HepG2 (cell line): ENCODE results near the gene PACS2. TPM values are rescaled to one million over a fixed set of nuclear protein-coding genes. Genes with fewer than 3 reads are reported as not detected.

ENCODE experiments used
- ATAC-seq: fragments of 200-7000 bp; cut with Tn5 transposase; 3 replicates; pipeline ENCODE4 v1.9.1; 2020; ENCODE audit warnings: mild to moderate bottlenecking, moderate library complexity
- BruUV-seq: library from RNA; stranded (reverse); fragments of 400-500 nt; replicated peaks from 2 replicates; lab custom pipeline; 2021; lab: Mats Ljungman, UMichigan
- CTCF ChIA-PET: fragments of 300-600 bp; formaldehyde crosslinking; extraction: SDS; loops from one replicate; lab custom pipeline; 2021; ENCODE audit warnings: low total read pairs, inconsistent platforms, low intra/inter-chr PET ratio; lab: Yijun Ruan, JAX
- POLR2A ChIA-PET: fragments of 350-600 bp; sonication (Branson Sonifier 250); formaldehyde crosslinking; loops from one replicate; lab custom pipeline; 2020; ENCODE audit warnings: antibody characterized with exemption, inconsistent platforms; lab: Yijun Ruan, JAX
- DNase-seq: peaks from one replicate; pipeline ENCODE4 v3.0.0-alpha.2; 2015; ENCODE audit warnings: low spot score
- FAIRE-seq: peaks from 3 replicates; lab custom pipeline; 2011; peaks lifted over from hg19 to GRCh38; lab: Jason Lieb, UNC
- H2AFZ ChIP-seq: one replicate; pipeline ENCODE4 v1.6.1; 2011; ENCODE audit warnings: low read length, inconsistent platforms
- H3K27ac ChIP-seq: fragments of 300-600 bp; 3 replicates; pipeline ENCODE4 v1.8.0; 2011; ENCODE audit warnings: mixed run types, mild to moderate bottlenecking, mixed read lengths, low read length, inconsistent platforms; ENCODE audit not compliant: insufficient read depth; ENCODE audit errors: extremely low read length
- H3K27me3 ChIP-seq, 2 experiments: fragments of 200-600 bp in 1 of 2; 2 replicates in 1 of 2; 3 replicates in 1 of 2; pipeline versions ENCODE4 v1.6.0 to v1.8.0; 2011; ENCODE audit warnings: low read length in 2 of 2, mild to moderate bottlenecking in 2 of 2, moderate library complexity in 2 of 2, inconsistent platforms in 1 of 2; ENCODE audit not compliant: insufficient read depth in 2 of 2, control insufficient read depth in 1 of 2
- H3K36me3 ChIP-seq, 2 experiments: fragments of 200-600 bp in 1 of 2; replicated peaks in 1 of 2; 2 replicates in 1 of 2; 3 replicates in 1 of 2; pipeline versions ENCODE4 v1.5.1 to v1.8.0; 2011; ENCODE audit warnings: low read length in 2 of 2, inconsistent platforms in 1 of 2; ENCODE audit not compliant: insufficient read depth in 2 of 2, control insufficient read depth in 1 of 2
- H3K4me1 ChIP-seq: 2 replicates; pipeline ENCODE4 v1.5.1; 2012; ENCODE audit warnings: low read length, inconsistent platforms; ENCODE audit not compliant: insufficient read depth
- H3K4me2 ChIP-seq: 2 replicates; pipeline ENCODE4 v1.6.0; 2011; ENCODE audit warnings: low read depth, low read length, inconsistent platforms
- H3K4me3 ChIP-seq, 3 experiments: fragments of 200-600 bp in 1 of 3; sonication (generic), shearing (Covaris generic) in 1 of 3; replicated peaks in 1 of 3; 2 replicates each; pipeline ENCODE4 v1.5.1; 2011 to 2016; ENCODE audit warnings: low read length in 3 of 3, inconsistent platforms in 2 of 3, low read depth in 2 of 3, mild to moderate bottlenecking in 2 of 3, control low read depth in 1 of 3, mixed read lengths in 1 of 3; ENCODE audit not compliant: insufficient read depth in 1 of 3
- H3K79me2 ChIP-seq: one replicate; pipeline ENCODE4 v1.6.1; 2011; ENCODE audit warnings: low read length, inconsistent platforms; ENCODE audit not compliant: insufficient read depth
- H3K9ac ChIP-seq: 2 replicates; pipeline ENCODE4 v1.6.0; 2011; ENCODE audit warnings: mild to moderate bottlenecking, low read depth, low read length, inconsistent platforms; ENCODE audit not compliant: insufficient read depth
- H3K9me3 ChIP-seq: 2 replicates; pipeline ENCODE4 v1.5.1; 2012; ENCODE audit warnings: mild to moderate bottlenecking, low read length
- H4K20me1 ChIP-seq: 2 replicates; pipeline ENCODE4 v1.6.0; 2011; ENCODE audit warnings: inconsistent platforms, mild to moderate bottlenecking, low read length, moderate library complexity; ENCODE audit not compliant: insufficient read depth
- AGO2 ChIP-seq: fragments of 200-400 bp; formaldehyde crosslinking; optimal IDR thresholded peaks from 2 replicates; pipeline ENCODE3; 2017; ENCODE audit warnings: mild to moderate bottlenecking, low read depth, low read length, moderate library complexity
- IKZF1 ChIP-seq: fragments of 450-650 bp; IDR thresholded peaks from 2 replicates; pipeline ENCODE4 v1.7.1; 2016
- POLR2G ChIP-seq: fragments of 200-400 bp; formaldehyde crosslinking; IDR thresholded peaks from 2 replicates; pipeline ENCODE4 v1.6.1; 2018; ENCODE audit warnings: mild to moderate bottlenecking, low read depth, low read length, moderate library complexity
- TCF7L2 ChIP-seq: IDR thresholded peaks from 2 replicates; pipeline ENCODE4 v1.6.1; 2011; ENCODE audit warnings: mild to moderate bottlenecking, low read depth, low read length, moderate library complexity
- ZNF34 ChIP-seq: sonication (generic); formaldehyde crosslinking; IDR thresholded peaks from 2 replicates; pipeline ENCODE4 v1.4.0; 2020; ENCODE audit warnings: mild to moderate bottlenecking, missing genetic modification reagents, borderline replicate concordance
- ZNF766 ChIP-seq: sonication (generic); formaldehyde crosslinking; IDR thresholded peaks from 2 replicates; pipeline ENCODE4 v1.5.0; 2020; ENCODE audit warnings: missing genetic modification reagents, borderline replicate concordance
- WGBS: methylation state at CpG from one replicate; pipeline ENCODE4 v1.1.6; 2017; ENCODE audit warnings: low lambda C conversion rate; 5-methylcytosine and 5-hydroxymethylcytosine counted together
- in situ Hi-C: cut with HindIII; loops from 2 replicates; pipeline ENCODE4 v1.10.0; 2017; ENCODE audit warnings: low pct_unique_long_range_greater_than_20kb; ENCODE audit not compliant: extremely low pct_ligation_motif_present
- intact Hi-C: fragments of 100-400 bp; cut with micrococcal nuclease; formaldehyde crosslinking; loops from one replicate; pipeline ENCODE4 v1.10.0; 2022; ENCODE audit not compliant: unreplicated experiment
- polyA plus RNA-seq, 8 experiments: library from polyadenylated mRNA; depleted of rRNA in 3 of 8; stranded (reverse) in 7 of 8; unstranded in 1 of 8; fragments of >200 nt; fragmentation: Illumina TruSeq in 4 of 8; extraction: Trizol in 4 of 8; gene quantifications; 2 replicates each; pipeline versions ENCODE4 v1.2.1 to v1.2.3, GENCODE V29; 2011 to 2016; ENCODE audit warnings: low read depth in 4 of 8, missing spikeins in 1 of 8, mixed read lengths in 1 of 8; ENCODE audit not compliant: insufficient read depth in 1 of 8
- total RNA-seq, 5 experiments: library from RNA; depleted of rRNA; stranded (reverse); fragments of >200 nt; fragmentation: Illumina TruSeq; extraction: Trizol; gene quantifications; 2 replicates each; pipeline ENCODE4 v1.2.3, GENCODE V29; 2016; ENCODE audit warnings: low read depth in 1 of 5
- TF ChIP-seq, protein P1 (sequence below): sonication (generic); formaldehyde crosslinking; IDR thresholded peaks from 2 replicates; pipeline ENCODE4 v1.5.0; 2020; ENCODE audit warnings: mild to moderate bottlenecking, missing genetic modification reagents, borderline replicate concordance
- TF ChIP-seq, protein P2 (sequence below): sonication (generic); formaldehyde crosslinking; IDR thresholded peaks from 2 replicates; pipeline ENCODE4 v1.4.0; 2020; ENCODE audit warnings: low read depth, mild to moderate bottlenecking, missing genetic modification reagents
- TF ChIP-seq, protein P3 (sequence below): sonication (generic); formaldehyde crosslinking; conservative IDR thresholded peaks from 2 replicates; pipeline ENCODE4 v1.8.0; 2022; ENCODE audit warnings: missing genetic modification reagents

The PACS2 gene
- total and polyA plus RNA-seq, 2 of the 13 experiments (the other 11 are each of a cell fraction or from before 2014, with no cell fraction given) = 23.6 to 27.6 TPM

DNA sequence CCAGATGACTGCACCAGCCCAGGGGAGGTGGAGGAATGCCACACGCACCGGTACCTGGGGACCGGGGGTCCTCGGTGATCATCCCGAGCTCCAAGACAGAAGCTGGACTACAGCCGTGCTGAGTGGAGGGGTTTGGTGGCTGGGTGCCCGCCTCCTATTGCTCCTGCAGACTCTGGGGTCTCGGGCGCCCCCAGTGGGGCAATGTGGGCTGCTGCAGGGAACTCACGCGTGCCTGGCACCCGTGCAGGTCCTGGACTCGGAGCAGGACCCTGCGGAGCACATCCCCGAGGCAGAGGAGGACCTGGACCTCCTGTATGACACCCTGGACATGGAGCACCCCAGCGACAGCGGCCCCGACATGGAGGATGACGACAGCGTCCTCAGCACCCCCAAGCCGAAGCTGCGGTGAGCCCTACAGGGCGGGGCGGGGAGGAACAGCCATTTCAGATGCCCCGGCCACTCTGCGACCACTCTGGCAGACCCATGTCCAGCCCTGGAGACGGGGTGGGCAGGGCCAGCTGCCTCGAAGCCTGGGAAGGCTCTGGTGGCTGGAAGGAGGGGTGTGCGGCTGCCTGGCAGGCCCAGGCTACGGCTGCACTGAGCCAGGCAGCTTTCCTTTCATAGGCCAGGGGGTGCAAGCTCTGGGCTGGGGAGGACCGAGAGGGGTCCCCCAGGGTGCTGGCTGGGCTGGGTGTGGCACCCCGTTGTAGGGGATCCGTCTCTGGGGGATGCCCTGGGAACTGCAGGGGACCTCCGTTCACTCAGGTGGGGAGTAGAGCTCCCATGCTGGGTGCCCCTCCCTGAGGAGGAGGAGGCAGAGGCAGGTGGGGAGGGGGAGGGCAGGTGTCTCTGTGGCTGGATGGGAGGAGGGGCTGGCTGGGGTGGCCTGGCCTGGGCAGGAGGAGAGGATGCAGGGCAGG is 62.2 kb downstream of the PACS2 start:
- H3K27me3 ChIP-seq = no peaks in the 10 kb centered on the region
- H2AFZ ChIP-seq = no peak overlapping the region
- in situ Hi-C loops (loop anchor here (5.0 kb wide), 2 partner anchors 111 to 156 kb away; partner anchors contain the start of gene CRIP1), intact Hi-C loops (no loop called here)
- ChIA-PET POLR2A (no interaction called here), CTCF (no interaction called here)
- no peaks in the 10 kb centered on the region for H3K9me3 ChIP-seq
- H3K4me2 ChIP-seq = no peak overlapping the region
- no peaks in the 10 kb centered on the region for H4K20me1 ChIP-seq
- no peak overlapping the region for H3K9ac ChIP-seq
- H3K79me2 ChIP-seq = no peaks in the 10 kb centered on the region
- no peak for DNase-seq
- no peak overlapping the region for H3K27ac ChIP-seq
- H3K4me1 ChIP-seq = no peaks in the 10 kb centered on the region
- BruUV-seq = no TSS peak
- FAIRE-seq = no peak
- 86% methylated on average over 17 of the region's 34 CpGs for WGBS
- no peaks in the 10 kb centered on the region for H3K36me3 ChIP-seq
- no peak overlapping the region for H3K4me3 ChIP-seq
- peak; percentile 36; the same call in 2 of the 3 replicates for ATAC-seq
- TF ChIP-seq, protein P1, sequence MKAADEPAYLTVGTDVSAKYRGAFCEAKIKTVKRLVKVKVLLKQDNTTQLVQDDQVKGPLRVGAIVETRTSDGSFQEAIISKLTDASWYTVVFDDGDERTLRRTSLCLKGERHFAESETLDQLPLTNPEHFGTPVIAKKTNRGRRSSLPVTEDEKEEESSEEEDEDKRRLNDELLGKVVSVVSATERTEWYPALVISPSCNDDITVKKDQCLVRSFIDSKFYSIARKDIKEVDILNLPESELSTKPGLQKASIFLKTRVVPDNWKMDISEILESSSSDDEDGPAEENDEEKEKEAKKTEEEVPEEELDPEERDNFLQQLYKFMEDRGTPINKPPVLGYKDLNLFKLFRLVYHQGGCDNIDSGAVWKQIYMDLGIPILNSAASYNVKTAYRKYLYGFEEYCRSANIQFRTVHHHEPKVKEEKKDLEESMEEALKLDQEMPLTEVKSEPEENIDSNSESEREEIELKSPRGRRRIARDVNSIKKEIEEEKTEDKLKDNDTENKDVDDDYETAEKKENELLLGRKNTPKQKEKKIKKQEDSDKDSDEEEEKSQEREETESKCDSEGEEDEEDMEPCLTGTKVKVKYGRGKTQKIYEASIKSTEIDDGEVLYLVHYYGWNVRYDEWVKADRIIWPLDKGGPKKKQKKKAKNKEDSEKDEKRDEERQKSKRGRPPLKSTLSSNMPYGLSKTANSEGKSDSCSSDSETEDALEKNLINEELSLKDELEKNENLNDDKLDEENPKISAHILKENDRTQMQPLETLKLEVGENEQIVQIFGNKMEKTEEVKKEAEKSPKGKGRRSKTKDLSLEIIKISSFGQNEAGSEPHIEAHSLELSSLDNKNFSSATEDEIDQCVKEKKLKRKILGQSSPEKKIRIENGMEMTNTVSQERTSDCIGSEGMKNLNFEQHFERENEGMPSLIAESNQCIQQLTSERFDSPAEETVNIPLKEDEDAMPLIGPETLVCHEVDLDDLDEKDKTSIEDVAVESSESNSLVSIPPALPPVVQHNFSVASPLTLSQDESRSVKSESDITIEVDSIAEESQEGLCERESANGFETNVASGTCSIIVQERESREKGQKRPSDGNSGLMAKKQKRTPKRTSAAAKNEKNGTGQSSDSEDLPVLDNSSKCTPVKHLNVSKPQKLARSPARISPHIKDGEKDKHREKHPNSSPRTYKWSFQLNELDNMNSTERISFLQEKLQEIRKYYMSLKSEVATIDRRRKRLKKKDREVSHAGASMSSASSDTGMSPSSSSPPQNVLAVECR (CRISPR knock-in tag) = no peak
- 0 out of 2 replicates have a peak, but pooled peaks have one; percentile 15 for TF ChIP-seq POLR2G
- no peak for TF ChIP-seq ZNF34 (CRISPR knock-in tag)
- peak; percentile 86 for TF ChIP-seq AGO2
- no peak for TF ChIP-seq TCF7L2
- TF ChIP-seq, protein P2, sequence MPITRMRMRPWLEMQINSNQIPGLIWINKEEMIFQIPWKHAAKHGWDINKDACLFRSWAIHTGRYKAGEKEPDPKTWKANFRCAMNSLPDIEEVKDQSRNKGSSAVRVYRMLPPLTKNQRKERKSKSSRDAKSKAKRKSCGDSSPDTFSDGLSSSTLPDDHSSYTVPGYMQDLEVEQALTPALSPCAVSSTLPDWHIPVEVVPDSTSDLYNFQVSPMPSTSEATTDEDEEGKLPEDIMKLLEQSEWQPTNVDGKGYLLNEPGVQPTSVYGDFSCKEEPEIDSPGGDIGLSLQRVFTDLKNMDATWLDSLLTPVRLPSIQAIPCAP (CRISPR knock-in tag) = no peak
- TF ChIP-seq IKZF1 = no peak
- TF ChIP-seq ZNF766 (CRISPR knock-in tag) = no peak
- TF ChIP-seq, protein P3, sequence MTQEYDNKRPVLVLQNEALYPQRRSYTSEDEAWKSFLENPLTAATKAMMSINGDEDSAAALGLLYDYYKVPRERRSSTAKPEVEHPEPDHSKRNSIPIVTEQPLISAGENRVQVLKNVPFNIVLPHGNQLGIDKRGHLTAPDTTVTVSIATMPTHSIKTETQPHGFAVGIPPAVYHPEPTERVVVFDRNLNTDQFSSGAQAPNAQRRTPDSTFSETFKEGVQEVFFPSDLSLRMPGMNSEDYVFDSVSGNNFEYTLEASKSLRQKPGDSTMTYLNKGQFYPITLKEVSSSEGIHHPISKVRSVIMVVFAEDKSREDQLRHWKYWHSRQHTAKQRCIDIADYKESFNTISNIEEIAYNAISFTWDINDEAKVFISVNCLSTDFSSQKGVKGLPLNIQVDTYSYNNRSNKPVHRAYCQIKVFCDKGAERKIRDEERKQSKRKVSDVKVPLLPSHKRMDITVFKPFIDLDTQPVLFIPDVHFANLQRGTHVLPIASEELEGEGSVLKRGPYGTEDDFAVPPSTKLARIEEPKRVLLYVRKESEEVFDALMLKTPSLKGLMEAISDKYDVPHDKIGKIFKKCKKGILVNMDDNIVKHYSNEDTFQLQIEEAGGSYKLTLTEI (CRISPR knock-in tag) = no peak
